GM12892 (cell line): ENCODE data around the gene SMPX.

Source experiments
- POLR2A ChIP-seq: IDR thresholded peaks from 2 replicates; pipeline ENCODE4 v1.6.1; 2011; ENCODE audit warnings: low read depth, low read length, control low read depth
- POLR2AphosphoS5 ChIP-seq: IDR thresholded peaks from 2 replicates; pipeline ENCODE4 v1.6.1; 2011; ENCODE audit warnings: low read depth, low read length, control low read depth

- TF ChIP-seq POLR2A = no peak
- TF ChIP-seq POLR2AphosphoS5 = no peak
These were observed 42.1 kb downstream of the SMPX start for GRCh38 chrX:21715825-21716224.
